ENCODE measurements around the gene MVP.
"Not testable (repeated sequence)": the region's sequence is repeated elsewhere in the genome, so short reads cannot be mapped to it uniquely, and the experiment has no call there.

Gene MVP

GRCh38 chr16:29824589-29825144 is 4.4 kb downstream of the MVP start:
- Histone ChIP-seq H3K4me3 (no peak overlapping the region), H3K27ac (peak overlapping the region; percentile 60 to 64), H3K27me3 (no peaks in the 10 kb centered on the region), H3K9me3 (no peaks in the 10 kb centered on the region), H3K4me1 (peaks cover 7 to 71% (median 60%) of the 10 kb centered on the region in 4 donors), H3K36me3 (peaks cover under 1 to 3% (median under 1%) of the 10 kb centered on the region in 3 donors)
- no peak for TF ChIP-seq CTCF (IDR thresholded peaks at IDR 0.05)
- intact Hi-C loops (cut with DNase I; ENCODE audit: low total_unique reads): loop anchor here (5.0 kb wide), 1 partner anchor 38 kb away; the partner anchor contains the start of gene CDIPT
- DNase-seq: no peak

DNA sequence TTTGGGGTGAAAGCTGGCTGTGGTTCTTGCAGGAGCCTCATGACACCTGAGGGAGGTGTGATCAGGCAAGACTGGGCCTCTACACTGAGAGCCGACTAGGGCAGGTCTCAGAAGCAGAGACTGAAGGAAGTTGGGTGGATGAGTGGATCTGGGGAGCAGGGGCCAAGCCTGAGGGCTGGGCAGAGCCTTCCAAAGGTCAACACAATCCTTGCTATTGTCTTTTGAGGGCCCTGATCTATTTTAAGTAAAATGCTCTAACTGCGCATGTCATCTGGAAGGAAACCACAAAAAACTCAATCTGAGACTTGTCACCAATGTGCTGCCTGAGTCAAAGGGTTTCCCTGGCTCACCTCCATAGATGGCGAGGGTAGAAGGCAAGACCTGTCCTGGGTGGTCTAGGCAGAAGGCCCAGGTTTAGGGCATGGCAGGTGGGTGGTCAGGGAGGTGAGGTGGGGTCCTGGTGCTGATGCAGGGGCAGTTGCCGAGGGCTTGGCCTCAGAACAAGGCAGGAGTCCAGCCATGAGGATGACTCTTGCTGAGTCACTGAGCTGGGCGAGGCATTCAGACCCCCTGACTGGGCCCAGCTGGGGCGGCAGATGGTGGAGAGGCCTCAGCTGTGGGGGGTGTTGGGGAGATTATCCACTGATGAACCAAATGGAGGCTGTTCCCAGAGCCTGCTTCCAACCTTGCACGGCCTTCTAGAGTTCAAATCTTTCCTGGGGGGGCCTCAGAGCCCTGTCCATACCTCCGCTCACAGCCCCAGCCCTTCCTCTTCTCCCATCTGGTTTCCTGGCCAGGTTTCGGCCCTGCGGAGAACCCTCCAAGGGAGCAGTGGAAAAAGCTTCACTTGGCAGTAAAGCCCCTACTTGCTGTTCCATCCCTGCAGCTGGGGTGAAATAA is 5.1 kb downstream of the MVP start:
- no peak for DNase-seq
- intact Hi-C loops (cut with DNase I; ENCODE audit: low total_unique reads): loop anchor here (5.0 kb wide), 1 partner anchor 37 kb away; the partner anchor contains the start of gene CDIPT
- Histone ChIP-seq H3K36me3 (peaks cover 0 to 9% (median 1%) of the 10 kb centered on the region in 3 donors), H3K27me3 (no peaks in the 10 kb centered on the region), H3K4me1 (peaks cover 7 to 69% (median 55%) of the 10 kb centered on the region in 4 donors), H3K4me3 (no peak overlapping the region), H3K9me3 (no peaks in the 10 kb centered on the region), H3K27ac (peak overlapping the region; percentile 60 to 64)
- no peak for TF ChIP-seq CTCF (IDR thresholded peaks at IDR 0.05)

DNA sequence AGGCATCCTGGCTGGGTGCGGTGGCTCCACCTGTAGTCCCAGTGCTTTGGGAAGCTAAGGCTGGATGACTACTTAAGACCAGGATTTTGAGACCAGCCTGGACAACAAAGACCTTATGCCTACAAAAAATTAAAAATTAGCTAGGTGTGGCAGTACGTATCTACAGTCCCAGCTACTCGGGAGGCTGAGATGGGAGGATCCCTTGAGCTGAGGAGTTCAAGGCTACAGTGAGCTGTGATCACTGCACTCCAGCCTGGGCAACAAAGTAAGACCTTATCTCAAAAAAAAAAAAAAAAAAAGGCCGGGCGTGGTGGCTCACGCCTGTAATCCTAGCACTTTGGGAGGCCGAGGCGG is 6.1 kb downstream of the MVP start:
- Histone ChIP-seq H3K4me3 (no peak overlapping the region), H3K9me3 (no peaks in the 10 kb centered on the region), H3K4me1 (peaks cover 7 to 67% (median 51%) of the 10 kb centered on the region in 4 donors), H3K27ac (peak overlapping the region; percentile 60 to 64), H3K36me3 (peaks cover 5 to 19% (median 11%) of the 10 kb centered on the region in 3 donors), H3K27me3 (no peaks in the 10 kb centered on the region)
- intact Hi-C loops (cut with DNase I; ENCODE audit: low total_unique reads): loop anchor here (5.0 kb wide), 1 partner anchor 36 kb away; the partner anchor contains the start of gene CDIPT
- no peak for DNase-seq
- no peak for TF ChIP-seq CTCF (IDR thresholded peaks at IDR 0.05)

GRCh38 chr16:29830774-29831173 is 10.5 kb downstream of the MVP start:
- intact Hi-C loops (cut with DNase I; ENCODE audit: low total_unique reads): no loop called here
- Histone ChIP-seq H3K9me3 (no peaks in the 10 kb centered on the region), H3K4me3 (no peak overlapping the region), H3K4me1 (peaks cover 0 to 27% (median 9%) of the 10 kb centered on the region in 4 donors), H3K27ac (no peak overlapping the region), H3K36me3 (peaks cover 42 to 60% (median 43%) of the 10 kb centered on the region in 3 donors), H3K27me3 (no peaks in the 10 kb centered on the region)
- no peak for TF ChIP-seq CTCF (IDR thresholded peaks at IDR 0.05)
- no peak for DNase-seq

- Histone ChIP-seq H3K27ac (no peak overlapping the region), H3K4me3 (no peak overlapping the region), H3K9me3 (no peaks in the 10 kb centered on the region), H3K4me1 (peaks cover 0 to 21% (median 4%) of the 10 kb centered on the region in 4 donors), H3K27me3 (no peaks in the 10 kb centered on the region), H3K36me3 (peaks cover 48 to 67% (median 48%) of the 10 kb centered on the region in 3 donors)
- TF ChIP-seq CTCF (IDR thresholded peaks at IDR 0.05): no peak
- intact Hi-C loops (cut with DNase I; ENCODE audit: low total_unique reads): no loop called here
- DNase-seq: no peak
Observed at GRCh38 chr16:29831490-29831889, 11.2 kb downstream of the MVP start.

GRCh38 chr16:29833219-29833618 is 13.0 kb downstream of the MVP start:
- intact Hi-C loops (cut with DNase I; ENCODE audit: low total_unique reads); H3K4me3 ChIP-seq; DNase-seq; H3K27ac ChIP-seq; H3K27me3 ChIP-seq; H3K9me3 ChIP-seq: not testable (repeated sequence)
- H3K36me3 ChIP-seq: peaks cover 64 to 85% (median 65%) of the 10 kb centered on the region in 3 donors
- peaks cover 0 to 11% (median 0%) of the 10 kb centered on the region in 4 donors for H3K4me1 ChIP-seq
